GM18951 (cell line): ENCODE data around the gene RUBCNL.

ENCODE experiments used
- POLR2A ChIP-seq: IDR thresholded peaks from 4 replicates; pipeline ENCODE4 v1.6.1; 2011; ENCODE audit warnings: mild to moderate bottlenecking; ENCODE audit not compliant: insufficient read length, insufficient read depth; ENCODE audit errors: extremely low read depth
- in situ Hi-C: fragments of 300-500 bp; cut with MboI; formaldehyde crosslinking; loops from one replicate; pipeline ENCODE4 v1.12.0; 2022; ENCODE audit warnings: low sequenced_read_pairs, mixed read lengths, inconsistent platforms; ENCODE audit not compliant: unreplicated experiment

RUBCNL gene

GRCh38 chr13:46367617-46368327 lies 19.3 kb downstream of the RUBCNL start:
- in situ Hi-C loops, result no loop called here
- no peak for TF ChIP-seq POLR2A

DNA sequence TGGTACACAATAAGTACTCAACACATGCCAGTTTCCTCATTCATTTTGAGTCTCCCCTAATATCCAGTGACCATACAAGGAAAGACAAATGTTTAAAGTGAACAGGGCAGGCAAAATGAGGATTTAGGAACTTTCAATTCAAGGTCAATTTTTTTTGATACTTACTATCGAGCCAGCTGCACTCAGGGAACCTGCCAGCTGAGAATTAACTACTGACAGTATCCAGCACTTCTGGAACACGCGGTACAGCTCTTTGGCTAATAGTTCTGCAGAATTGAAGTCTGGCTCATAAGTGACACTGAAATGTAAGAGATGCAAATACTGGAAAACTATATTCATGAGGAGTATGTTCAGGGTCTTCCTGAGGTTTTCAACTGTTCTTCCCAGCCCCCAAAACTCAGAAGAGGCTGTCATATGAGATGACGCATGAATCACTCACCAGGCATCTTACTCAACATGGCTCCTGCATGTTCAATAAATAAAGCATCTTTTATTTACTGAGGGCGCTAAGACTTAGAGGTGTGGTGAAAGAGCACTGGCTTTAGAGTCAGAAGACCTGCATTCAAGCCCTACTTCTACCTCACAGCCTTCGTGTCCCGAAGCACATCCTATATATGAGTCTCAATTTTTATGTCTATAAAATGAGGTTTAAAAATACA lies 25.6 kb downstream of the RUBCNL start:
- TF ChIP-seq POLR2A, result no peak
- in situ Hi-C loops, result no loop called here

DNA sequence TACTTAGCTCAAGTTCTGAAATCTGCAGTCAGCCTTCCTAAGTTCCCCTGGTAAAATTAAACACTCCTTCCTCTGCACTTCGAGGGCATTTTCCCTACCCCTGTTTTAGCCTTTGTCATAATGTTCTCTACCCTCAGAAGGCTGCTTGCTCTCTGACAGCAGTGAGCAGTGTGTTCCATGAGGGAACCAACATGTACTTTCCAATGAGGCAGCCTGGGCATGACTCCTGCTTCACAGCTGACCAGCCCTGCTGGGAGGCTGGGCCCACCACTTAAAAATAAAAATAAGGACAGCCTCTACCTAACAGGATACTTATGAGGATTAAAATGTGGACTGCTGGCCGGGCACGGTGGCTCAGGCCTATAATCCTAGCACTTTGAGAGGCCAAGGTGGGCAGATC lies 26.4 kb downstream of the RUBCNL start:
- in situ Hi-C loops, result no loop called here
- TF ChIP-seq POLR2A, result no peak

DNA sequence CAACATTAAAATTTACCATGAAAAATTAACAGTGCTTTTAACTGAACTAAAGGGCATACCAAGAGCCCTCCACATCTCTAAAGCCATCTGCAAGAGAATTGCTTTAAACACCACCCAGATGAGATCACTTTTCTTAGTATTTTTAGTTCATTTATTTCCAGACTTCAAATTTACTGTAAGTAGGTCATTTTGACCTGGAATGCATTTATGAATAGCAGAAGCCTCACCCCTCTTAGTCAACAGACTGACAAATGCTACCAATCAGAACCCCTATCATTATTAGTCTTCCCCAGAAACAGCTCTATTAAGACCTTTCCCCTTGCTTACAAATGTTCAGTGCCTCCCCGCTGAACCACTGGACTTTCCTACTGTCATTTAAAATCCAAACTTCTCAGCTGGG lies 27.3 kb downstream of the RUBCNL start:
- in situ Hi-C loops, result no loop called here
- TF ChIP-seq POLR2A, result no peak

DNA sequence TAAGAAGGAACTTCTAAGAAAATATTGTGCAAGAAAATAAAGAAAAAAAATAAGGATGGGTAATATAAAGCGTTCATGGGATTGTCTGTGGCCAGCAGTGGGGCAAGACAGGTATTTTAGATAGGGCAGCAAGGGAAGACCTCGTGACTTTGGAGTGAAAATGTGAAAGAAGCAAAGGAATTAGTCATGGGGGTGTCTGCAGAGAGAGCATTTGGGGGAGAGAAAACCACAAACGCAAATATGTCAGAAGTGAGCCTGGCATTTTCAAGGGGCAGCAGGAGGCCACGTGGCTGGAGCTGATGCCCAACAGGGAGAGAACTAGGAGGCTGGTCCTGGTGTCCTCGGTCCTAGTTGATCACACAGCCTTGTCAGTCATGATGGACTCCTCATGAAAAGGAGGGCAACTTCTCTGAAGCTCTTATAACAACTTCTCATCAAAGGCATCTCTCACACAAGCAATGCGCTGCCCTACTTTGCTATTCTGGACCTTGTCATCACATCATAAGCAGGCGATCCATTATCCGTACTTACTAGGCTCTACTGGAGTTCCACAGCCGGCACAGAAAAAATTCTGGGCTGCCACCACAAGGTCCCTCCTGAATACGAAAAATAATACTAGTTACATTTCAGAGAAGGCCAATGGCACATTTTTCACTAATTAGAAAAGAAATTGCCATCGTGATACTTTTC lies 31.0 kb downstream of the RUBCNL start:
- TF ChIP-seq POLR2A, result no peak
- in situ Hi-C loops, result no loop called here

DNA sequence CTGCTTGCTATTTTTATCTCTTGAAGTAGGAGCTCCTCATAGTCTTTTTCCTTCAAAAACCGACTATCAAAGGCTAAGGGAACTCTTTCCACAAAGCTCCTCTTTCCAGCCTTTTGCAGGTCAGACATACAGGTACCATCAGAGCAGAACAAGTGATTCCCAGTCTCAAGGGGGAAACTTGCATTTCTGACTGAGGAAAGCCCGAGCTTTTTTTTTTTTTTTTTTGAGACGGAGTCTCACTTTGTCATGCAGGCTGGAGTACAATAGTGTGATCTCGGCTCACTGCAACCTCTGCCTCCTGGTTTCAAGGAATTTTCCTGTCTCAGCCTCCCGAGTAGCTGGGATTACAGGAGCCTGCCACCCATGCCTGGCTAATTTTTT lies 32.0 kb downstream of the RUBCNL start:
- no peak for TF ChIP-seq POLR2A
- in situ Hi-C loops, result no loop called here

GRCh38 chr13:46354156-46355087 lies 32.6 kb downstream of the RUBCNL start:
- in situ Hi-C loops, result no loop called here
- TF ChIP-seq POLR2A, result no peak

DNA sequence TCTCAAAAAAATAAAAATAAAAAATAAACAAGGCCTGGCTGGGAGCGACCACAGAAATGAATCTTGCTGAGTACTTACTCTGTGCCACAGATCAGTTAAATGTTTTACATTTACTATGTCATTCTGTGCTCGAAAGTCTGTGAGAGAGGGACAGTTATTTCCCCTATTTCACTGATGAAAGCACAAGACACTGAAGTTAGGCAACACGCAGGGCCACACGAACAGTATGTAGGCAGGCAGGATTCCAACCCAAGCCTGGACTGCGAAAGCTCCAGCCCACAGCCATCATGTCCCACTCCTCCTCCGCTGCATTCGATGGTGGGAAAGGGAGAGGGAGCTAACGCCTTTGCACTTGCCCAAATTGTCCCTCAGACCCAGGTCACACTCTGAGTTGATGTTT lies 34.2 kb downstream of the RUBCNL start:
- in situ Hi-C loops, result no loop called here
- no peak for TF ChIP-seq POLR2A

GRCh38 chr13:46350003-46350402 lies 37.0 kb downstream of the RUBCNL start:
- TF ChIP-seq POLR2A, result no peak
- in situ Hi-C loops, result no loop called here

DNA sequence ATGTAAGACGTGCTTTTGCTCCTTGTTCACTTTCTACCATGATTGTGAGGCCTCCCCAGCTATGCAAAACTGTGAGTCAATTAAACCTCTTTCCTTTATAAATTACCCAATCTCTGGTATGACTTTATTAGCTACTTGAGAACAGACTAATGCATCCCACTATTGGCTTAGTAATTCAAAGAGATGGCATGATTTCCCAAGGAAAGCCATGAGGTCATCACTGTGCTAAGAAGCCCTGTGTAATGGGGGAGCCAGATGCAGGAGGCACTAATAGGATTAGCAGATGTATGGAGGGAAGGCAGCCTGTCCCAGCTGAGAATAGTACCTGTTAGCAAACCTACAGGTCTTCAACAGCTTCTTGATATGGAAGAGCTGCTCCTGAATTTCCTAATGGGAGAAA lies 38.1 kb downstream of the RUBCNL start:
- in situ Hi-C loops, result no loop called here
- no peak for TF ChIP-seq POLR2A

- in situ Hi-C loops, result no loop called here
- no peak for TF ChIP-seq POLR2A
These were observed 39.8 kb downstream of the RUBCNL start for GRCh38 chr13:46347277-46347676.

DNA sequence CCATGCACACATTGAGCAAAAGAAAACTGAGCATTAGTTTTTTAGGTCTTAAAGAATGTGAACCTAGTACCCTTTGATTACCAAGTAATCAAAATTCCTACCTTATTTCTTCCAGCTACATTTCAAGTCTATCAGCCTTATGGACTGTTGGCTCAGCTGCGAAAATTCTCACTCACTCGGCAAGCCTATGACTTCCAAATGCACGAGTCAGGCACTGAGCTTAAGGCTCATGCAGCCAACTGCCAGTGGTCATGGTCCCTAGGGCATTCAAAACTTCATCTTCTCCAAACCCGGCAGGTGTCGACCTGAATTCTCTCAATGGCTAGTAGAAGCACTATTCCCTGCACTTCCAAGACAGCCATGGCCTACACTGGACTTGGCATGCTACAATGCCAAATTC lies 41.2 kb downstream of the RUBCNL start:
- in situ Hi-C loops, result no loop called here
- TF ChIP-seq POLR2A, result no peak

- in situ Hi-C loops, result no loop called here
- TF ChIP-seq POLR2A, result no peak
These were observed 41.7 kb downstream of the RUBCNL start for GRCh38 chr13:46345398-46345797.
